Measurements from ENCODE around the gene PDSS2.
"Not testable (repeated sequence)": the region's sequence is repeated elsewhere in the genome, so short reads cannot be mapped to it uniquely, and the experiment has no call there.

PDSS2 gene

GRCh38 chr6:107475360-107475759 is 16.0 kb upstream of the PDSS2 start:
- not testable (repeated sequence) for DNase-seq (ENCODE audit: low read depth in 2 of 2)

- no peak for DNase-seq (ENCODE audit: low read depth in 2 of 2)
These were observed 14.3 kb upstream of the PDSS2 start for GRCh38 chr6:107473660-107474059.

GRCh38 chr6:107470364-107470763 is 11.0 kb upstream of the PDSS2 start:
- DNase-seq (ENCODE audit: low read depth in 2 of 2) = no peak

- DNase-seq (ENCODE audit: low read depth in 2 of 2) = no peak
These were observed 6.7 kb upstream of the PDSS2 start for GRCh38 chr6:107466062-107466461.

GRCh38 chr6:107460083-107460631 is 793 bp upstream of the PDSS2 start:
- no peak for DNase-seq (ENCODE audit: low read depth in 2 of 2)

- peak in 1 of 2 donors; percentile 0 for DNase-seq (ENCODE audit: low read depth in 2 of 2)
These were observed 587 bp downstream of the PDSS2 start for GRCh38 chr6:107458672-107459282.

GRCh38 chr6:107448776-107449175 is 10.6 kb downstream of the PDSS2 start:
- no peak for DNase-seq (ENCODE audit: low read depth in 2 of 2)

GRCh38 chr6:107447663-107448216 is 11.6 kb downstream of the PDSS2 start:
- DNase-seq (ENCODE audit: low read depth in 2 of 2) = no peak

- DNase-seq (ENCODE audit: low read depth in 2 of 2) = no peak
These were observed 15.1 kb downstream of the PDSS2 start for GRCh38 chr6:107444277-107444676.

GRCh38 chr6:107443608-107444267 is 15.6 kb downstream of the PDSS2 start:
- DNase-seq (ENCODE audit: low read depth in 2 of 2) = no peak

GRCh38 chr6:107442938-107443607 is 16.3 kb downstream of the PDSS2 start:
- DNase-seq (ENCODE audit: low read depth in 2 of 2) = no peak

- no peak for DNase-seq (ENCODE audit: low read depth in 2 of 2)
These were observed 17.7 kb downstream of the PDSS2 start for GRCh38 chr6:107441682-107442081.

- DNase-seq (ENCODE audit: low read depth in 2 of 2) = no peak
These were observed 18.4 kb downstream of the PDSS2 start for GRCh38 chr6:107440936-107441335.

GRCh38 chr6:107439406-107439805 is 20.0 kb downstream of the PDSS2 start:
- no peak for DNase-seq (ENCODE audit: low read depth in 2 of 2)

GRCh38 chr6:107437691-107438090 is 21.7 kb downstream of the PDSS2 start:
- no peak for DNase-seq (ENCODE audit: low read depth in 2 of 2)

GRCh38 chr6:107436881-107437280 is 22.5 kb downstream of the PDSS2 start:
- no peak for DNase-seq (ENCODE audit: low read depth in 2 of 2)

GRCh38 chr6:107435798-107436197 is 23.6 kb downstream of the PDSS2 start:
- DNase-seq (ENCODE audit: low read depth in 2 of 2) = no peak

GRCh38 chr6:107434812-107435211 is 24.6 kb downstream of the PDSS2 start:
- DNase-seq (ENCODE audit: low read depth in 2 of 2) = no peak

- DNase-seq (ENCODE audit: low read depth in 2 of 2) = not testable (repeated sequence)
These were observed 33.4 kb downstream of the PDSS2 start for GRCh38 chr6:107425951-107426350.

- DNase-seq (ENCODE audit: low read depth in 2 of 2) = no peak
These were observed 35.8 kb downstream of the PDSS2 start for GRCh38 chr6:107423474-107423990.

- DNase-seq (ENCODE audit: low read depth in 2 of 2) = no peak
These were observed 37.6 kb downstream of the PDSS2 start for GRCh38 chr6:107421696-107422256.

GRCh38 chr6:107419733-107420132 is 39.6 kb downstream of the PDSS2 start:
- no peak for DNase-seq (ENCODE audit: low read depth in 2 of 2)

All from stimulated activated CD8-positive, alpha-beta memory T cell treated with anti-CD3 and anti-CD28 coated beads, Interleukin-2, amount 100 ng/mL, for 1 hour (primary cell).